Cardiac ventricle fibroblast (primary cell): ENCODE measurements around the gene TLX2. TPM values are rescaled to one million over a fixed set of nuclear protein-coding genes. Genes with fewer than 3 reads are reported as not detected.

Source experiments
- total RNA-seq: library from RNA; depleted of rRNA; stranded (reverse); fragments of >200 nt; gene quantifications from 2 replicates; pipeline ENCODE4 v1.2.3, GENCODE V29; 2015

The TLX2 gene
- total RNA-seq: not detected in 2 replicates

DNA sequence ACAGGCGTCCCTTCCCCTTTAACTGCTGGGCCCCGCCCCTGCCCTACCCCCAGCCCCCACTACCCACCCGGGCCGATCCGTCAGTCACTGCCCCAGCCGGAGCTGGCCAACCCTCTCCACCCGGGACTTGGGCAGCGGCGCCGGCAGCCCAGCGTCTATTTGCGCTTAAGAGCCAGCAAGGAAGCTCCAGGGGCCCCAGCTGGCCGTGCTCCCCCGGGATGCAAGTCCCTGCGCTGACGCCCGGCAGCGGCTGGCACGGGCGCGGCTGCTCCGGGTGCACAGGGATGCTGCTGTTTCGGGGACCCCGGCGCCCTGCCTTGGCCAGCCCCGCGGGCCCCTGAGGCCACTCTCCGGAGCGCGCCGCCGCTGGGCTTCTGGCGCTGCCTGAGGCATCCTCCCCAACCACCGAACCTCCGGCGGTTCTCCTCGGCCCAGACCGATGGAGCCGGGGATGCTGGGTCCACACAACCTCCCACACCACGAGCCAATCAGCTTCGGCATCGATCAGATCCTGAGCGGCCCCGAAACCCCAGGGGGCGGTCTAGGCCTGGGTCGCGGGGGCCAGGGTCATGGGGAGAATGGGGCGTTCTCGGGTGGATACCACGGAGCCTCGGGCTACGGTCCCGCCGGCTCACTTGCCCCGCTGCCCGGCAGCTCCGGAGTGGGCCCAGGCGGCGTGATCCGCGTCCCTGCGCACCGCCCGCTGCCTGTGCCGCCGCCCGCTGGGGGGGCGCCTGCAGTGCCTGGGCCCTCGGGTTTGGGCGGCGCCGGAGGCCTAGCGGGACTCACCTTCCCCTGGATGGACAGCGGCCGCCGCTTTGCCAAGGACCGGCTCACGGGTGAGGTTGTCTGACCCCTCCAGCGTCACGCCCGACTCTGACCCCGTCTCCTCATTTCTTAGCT lies at the start of gene TLX2:
Gene TLX2, plus strand, starts transcription at position 83 of the 903 bp plus-strand sequence. Its CDS starts 357 bp downstream, at position 440.

DNA sequence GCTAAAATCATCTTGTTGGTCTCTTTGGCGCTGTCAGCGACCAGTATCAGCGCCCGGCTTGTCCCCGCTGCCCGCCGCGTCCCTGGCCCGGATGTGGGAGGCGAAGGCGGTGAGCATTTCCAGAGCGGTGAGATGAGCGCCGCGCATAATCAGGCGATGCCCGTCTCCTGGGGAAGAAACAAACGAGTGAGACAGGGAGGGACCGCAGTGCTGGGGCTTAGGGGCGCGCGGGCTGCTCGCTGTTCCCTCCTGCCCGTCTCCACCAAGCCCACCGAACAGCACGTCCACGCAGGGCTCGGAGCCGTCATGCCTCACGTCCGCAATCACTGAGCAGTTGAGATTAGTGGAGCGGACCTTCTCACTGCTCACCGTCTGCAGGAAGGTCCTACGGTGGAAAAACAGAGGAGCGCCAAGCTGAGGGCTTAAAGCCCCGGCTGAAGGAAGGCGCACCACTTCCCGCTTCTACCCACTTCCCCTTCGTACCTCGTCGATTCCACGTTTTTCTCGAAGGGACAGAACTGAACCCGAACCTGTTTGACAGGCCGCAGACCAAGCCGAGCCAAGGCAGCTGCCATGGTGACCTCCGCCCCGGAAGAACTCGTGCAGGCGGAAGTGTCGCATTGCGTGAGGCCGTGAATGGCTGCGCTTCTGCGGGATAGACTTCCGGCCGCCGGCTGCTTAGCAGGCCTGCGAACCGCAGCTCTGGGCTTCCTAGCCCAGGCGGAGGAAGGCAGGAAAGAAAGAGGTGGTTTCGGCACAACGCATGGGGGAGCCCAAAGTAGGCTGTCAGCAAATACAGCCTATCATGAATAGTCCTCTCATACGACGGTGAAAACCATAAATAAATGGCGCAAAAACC lies 41.9 kb upstream of the TLX2 start, which contains the start of gene MRPL53:
Gene MRPL53, minus strand, starts transcription at position 595 of the 859 bp plus-strand sequence. Its CDS starts 20 bp downstream, at position 575.

DNA sequence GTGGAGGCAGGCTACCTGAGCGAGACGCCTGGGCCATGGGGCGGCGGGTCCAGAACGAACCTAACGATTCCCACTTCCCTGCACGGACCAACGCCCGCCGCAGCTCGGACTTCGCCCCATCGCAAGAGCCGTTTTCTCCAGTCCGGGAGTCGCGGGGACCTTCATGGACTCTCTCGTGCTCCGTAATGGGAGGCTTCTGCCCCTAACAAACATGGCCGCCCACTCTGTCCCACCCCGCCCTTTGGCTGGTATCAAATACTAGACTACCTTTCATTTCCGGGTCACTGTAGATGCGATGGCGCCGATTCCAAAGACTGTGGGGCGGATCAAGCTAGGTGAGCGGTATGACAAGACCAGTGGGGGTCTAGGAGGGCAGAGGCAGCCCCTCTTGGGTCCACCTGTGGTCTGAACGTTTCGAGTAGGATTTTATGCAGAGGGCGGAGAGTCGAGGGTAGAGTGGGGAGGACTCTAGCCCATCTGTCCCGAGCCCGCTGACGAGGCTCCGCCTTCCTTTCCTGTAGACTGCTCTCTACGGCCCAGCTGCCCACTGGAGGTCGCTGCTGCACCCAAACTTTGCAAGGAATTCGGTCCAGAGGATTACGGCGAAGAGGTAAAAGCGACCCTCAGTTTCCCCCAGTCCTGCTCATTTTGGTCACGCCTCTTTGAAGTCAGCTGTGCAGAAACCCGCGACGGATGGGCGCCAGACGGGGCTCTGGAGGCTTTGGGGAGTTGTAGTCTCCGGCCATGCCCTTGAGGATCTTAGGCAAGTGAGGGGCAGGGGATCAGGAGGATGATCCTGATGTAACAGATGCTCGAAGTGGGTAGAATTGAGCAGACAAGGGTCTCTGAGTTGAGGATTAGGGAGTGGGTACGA lies 31.2 kb upstream of the TLX2 start, which contains the start of the genes CCDC142 and TTC31:
Gene CCDC142, minus strand, starts transcription at position 198 of the 874 bp plus-strand sequence. Its CDS starts 161 bp downstream, at position 37.
Gene TTC31, plus strand, starts transcription at position 281 of the 874 bp plus-strand sequence. Its CDS starts 15 bp downstream, at position 296.

DNA sequence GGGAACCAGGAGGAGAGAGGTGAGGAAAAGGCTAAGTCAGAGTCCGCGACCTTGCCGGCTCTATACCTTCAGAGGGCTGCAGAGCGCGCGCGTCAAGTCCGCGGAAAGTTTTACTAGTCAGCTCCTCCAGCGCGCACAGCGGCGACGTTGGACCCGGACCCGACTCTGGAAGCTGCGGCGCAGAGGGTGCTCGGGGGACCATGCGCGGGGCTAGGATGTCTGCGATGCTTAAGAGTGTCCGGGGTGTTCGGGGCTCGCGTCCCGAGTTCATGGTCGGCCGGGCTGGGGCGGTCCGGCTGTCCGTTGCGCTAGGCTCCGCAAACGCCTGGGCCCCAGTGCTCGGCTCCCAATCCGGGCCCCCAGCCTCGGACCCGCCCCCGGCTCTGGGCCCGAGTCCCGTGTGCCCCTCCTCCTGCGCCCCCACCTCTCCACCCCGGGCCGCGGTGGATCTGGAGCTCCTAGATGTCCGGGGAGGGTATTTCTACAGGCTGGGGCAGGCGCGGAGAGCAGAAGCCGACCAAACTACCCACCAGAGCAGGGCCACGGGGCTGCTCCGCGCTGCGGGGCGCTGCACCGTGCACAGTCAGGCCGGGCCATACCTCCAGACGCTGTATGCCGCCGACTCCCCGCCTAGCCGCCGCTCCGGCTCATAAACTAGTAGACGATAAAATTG lies 14.8 kb upstream of the TLX2 start, which contains the start of gene LBX2:
Gene LBX2, minus strand, starts transcription at position 337 of the 673 bp plus-strand sequence. Its CDS starts 66 bp downstream, at position 271.

DNA sequence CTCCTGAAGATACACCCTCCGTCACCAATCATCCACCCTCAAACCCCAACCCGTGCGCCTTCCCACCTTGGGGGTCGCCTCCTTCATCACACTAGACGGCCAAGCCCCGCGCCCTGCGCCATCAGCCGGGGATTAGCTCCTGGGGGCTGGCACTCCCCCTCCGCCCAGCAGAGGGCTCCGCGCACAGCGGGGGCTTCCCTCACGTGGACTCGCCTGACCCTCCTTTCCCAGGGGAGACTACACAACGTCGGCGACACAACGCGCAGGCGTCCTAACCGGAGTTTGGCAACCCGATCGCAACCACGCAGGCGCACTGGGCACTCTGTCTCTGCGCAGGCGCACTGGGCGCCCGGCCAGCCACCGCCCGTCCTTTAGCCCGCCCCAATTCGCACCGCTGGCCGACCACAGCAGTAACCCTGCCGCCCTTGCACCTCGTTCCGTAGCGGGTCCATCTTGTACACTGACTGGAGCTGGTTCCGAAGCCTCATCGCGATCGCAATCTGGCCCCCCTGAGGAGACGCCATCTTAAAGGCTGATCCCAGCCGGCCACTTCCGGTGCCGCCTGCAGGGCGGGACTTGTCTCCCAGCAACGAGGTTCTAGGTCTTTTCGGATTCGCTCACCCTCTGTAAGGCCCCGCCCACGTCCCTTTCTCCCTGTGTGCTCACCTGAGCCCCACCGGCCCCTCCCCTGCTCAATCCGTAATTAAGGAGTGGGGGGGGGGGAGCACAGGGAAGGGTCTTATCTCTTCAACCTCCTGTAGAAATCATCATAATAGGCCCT lies 6.9 kb upstream of the TLX2 start, which contains the start of gene PCGF1:
Gene PCGF1, minus strand, starts transcription at position 551 of the 781 bp plus-strand sequence. Its CDS starts 27 bp downstream, at position 524.

DNA sequence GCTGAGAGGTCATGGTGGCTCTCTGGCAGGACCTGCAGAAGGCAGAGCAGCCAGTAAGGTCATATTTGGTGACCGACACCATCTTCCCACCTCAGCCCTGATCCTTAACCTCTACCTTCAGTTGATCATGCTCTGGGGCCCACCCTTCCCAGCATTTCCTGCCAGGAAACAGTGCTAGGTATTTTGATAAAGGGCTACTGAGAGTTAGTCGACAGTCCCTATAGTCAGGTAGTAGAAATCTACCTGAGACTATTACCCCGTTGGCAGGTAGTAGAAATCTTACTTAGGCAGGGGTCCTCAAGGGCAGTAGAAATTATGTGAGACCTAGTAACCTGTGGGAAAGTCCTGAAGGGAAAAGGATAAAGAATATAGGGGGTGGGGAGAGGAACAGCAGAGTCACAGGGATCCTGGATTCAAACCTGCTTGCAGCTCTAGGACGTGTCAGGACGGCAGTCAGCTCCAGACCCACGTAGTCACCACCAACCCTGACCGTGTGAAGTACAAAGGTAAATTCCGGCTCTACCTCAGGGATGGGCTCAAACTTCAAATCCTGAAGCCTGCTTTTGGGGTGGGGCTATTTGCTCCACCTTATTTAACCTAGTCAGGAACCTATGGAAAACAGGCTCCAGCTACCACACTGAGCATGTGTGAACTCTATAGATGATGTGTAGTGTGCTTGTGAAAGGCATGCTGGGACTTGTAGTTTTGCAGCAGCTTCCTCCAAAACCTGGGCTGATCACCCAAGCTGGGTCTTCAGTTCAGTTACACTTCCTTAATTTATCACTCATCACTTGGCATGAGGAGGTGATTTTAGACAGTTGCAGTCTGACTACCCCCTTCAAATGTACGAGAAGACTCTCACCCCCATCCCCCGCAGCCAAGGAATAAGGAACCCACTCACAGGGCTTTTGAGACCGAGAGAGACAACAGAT lies 11.7 kb downstream of the TLX2 start, which contains the start of gene DQX1:
Gene DQX1, minus strand, starts transcription at position 515 of the 932 bp plus-strand sequence. Its CDS starts 502 bp downstream, at position 13.

DNA sequence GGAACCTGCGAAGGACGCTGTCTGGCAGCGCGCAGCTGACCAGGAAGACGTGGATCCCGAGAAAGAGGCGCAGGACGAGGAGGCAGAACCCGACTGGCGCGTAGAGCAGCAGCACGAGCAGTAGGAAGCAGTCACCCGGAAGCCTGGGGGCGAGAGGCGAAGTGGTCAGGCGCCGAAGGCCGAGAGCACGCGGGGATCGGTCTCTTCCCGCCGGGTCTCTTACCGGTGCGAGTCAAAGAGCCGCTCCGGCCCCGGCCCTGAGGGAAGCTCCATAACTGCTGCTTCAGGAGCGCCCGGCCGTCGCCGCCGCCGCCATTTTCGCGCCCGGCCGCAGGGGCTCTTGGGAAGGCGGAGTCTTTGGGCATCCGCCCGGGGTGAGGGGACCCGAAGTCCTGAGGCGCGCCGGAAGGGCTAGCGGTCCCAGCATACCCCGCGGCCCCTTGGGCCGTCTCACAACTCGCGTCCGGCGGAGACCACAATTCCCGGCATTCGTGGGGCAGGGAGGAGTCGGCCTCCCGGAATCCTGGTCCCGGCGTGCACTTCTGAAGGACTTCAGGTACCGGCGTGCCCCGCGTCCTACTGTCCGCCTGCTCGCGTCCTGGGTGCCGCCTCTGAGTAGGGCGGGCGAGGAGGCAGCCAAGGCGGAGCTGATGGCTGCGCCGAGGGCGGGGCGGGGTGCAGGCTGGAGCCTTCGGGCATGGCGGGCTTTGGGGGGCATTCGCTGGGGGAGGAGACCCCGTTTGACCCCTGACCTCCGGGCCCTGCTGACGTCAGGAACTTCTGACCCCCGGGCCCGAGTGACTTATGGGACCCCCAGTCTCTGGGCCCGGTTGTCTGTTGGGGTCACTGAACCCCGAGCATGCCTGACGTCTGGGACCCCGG lies 15.3 kb downstream of the TLX2 start, which contains the start of the genes AUP1 and HTRA2:
Gene AUP1, minus strand, starts transcription at position 350 of the 882 bp plus-strand sequence. Its CDS starts 77 bp downstream, at position 273.
Gene HTRA2, plus strand, starts transcription at position 577 of the 882 bp plus-strand sequence. Its CDS starts 74 bp downstream, at position 651.

DNA sequence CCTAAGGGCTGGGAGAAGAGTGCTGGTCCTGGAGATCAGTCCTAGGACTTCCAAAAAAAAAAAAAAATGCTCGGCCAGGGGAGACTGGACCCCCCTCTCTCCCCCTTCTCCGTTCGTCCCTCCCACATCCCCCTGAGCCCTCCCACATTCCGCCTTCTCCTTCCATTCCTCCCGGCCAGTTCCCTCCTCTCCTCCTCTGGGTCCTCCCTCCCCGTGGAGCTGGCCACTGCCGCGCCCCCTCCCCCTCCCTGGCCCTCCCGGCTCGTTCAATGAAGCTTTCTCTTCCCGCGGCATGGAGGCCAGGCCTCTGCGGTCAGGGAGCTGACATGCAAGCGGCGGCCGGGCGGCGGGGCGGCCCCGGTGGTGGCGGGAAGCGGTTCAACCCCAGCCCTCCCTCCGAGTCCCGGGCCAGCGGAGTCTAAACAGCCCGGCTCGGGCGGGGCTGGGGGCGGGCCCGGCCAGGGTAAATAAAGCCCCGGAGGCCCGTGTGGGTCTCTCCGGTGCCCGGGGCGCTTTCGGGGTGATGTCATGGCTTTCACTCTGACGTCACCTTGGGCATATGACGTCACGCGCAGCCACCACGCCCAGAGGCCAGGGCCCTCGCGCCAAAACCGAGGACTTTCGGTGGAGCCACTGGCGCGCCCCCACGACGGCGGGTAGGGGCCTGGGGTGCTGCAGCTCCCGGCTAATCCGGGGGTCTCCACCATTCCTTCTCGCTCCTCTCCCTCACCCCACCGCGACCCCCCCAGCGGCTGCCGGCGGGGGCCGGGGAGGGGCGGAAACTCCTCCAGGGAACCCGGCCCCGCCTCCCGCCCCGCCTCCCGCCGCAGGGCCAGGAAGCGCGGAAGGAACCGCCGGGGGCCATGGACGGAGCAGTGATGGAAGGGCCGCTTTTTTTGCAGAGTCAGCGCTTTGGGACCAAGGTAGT lies 39.9 kb downstream of the TLX2 start, which contains the start of the genes DOK1 and LOXL3:
Gene DOK1, plus strand, starts transcription at position 829 of the 928 bp plus-strand sequence. Its CDS starts 35 bp downstream, at position 864.
Gene LOXL3, minus strand, starts transcription at position 51 of the 928 bp plus-strand sequence. CDS start 1,308 bp downstream, outside the sequence.

Other genes starting within 250 kb of the TLX2 start
- gene SLC4A5, start 171.0 kb upstream of the TLX2 start, total RNA-seq: 0.34 and 1.7 TPM in 2 replicates
- gene DCTN1, start 134.1 kb upstream of the TLX2 start, total RNA-seq: 83.1 and 101 TPM in 2 replicates
- gene C2orf81, start 92.8 kb upstream of the TLX2 start, total RNA-seq: 1.6 and 4.9 TPM in 2 replicates
- 19.8 and 20.9 TPM in 2 replicates for gene WDR54, start 92.7 kb upstream of the TLX2 start, total RNA-seq
- 10.4 and 13.9 TPM in 2 replicates for gene RTKN, start 72.5 kb upstream of the TLX2 start, total RNA-seq
- gene INO80B, start 59.4 kb upstream of the TLX2 start, total RNA-seq: 16.6 and 18.4 TPM in 2 replicates
- gene WBP1, start 56.0 kb upstream of the TLX2 start, total RNA-seq: 46.9 and 49.3 TPM in 2 replicates
- 41.9 and 45.2 TPM in 2 replicates for gene MOGS, start 49.1 kb upstream of the TLX2 start, total RNA-seq
- gene MRPL53, start 41.8 kb upstream of the TLX2 start, total RNA-seq: 17.1 and 46.9 TPM in 2 replicates
- 7.0 and 15.5 TPM in 2 replicates for gene CCDC142, start 31.5 kb upstream of the TLX2 start, total RNA-seq
- gene TTC31, start 31.4 kb upstream of the TLX2 start, total RNA-seq: 18.9 and 20.7 TPM in 2 replicates
- 3.2 TPM in 2 replicates for gene LBX2, start 14.8 kb upstream of the TLX2 start, total RNA-seq
- 8.9 and 13.4 TPM in 2 replicates for gene PCGF1, start 6.8 kb upstream of the TLX2 start, total RNA-seq
- gene DQX1, start 11.8 kb downstream of the TLX2 start, total RNA-seq: not detected in 2 replicates
- gene AUP1, start 15.3 kb downstream of the TLX2 start, total RNA-seq: 63.0 and 84.6 TPM in 2 replicates
- 14.9 and 21.3 TPM in 2 replicates for gene HTRA2, start 15.5 kb downstream of the TLX2 start, total RNA-seq
- 21.8 and 27.0 TPM in 2 replicates for gene LOXL3, start 39.5 kb downstream of the TLX2 start, total RNA-seq
- gene DOK1, start 40.3 kb downstream of the TLX2 start, total RNA-seq: 28.5 and 32.5 TPM in 2 replicates
- gene M1AP, start 133.9 kb downstream of the TLX2 start, total RNA-seq: 0.06 TPM in 1 of 2 replicates, not detected in the other
- gene SEMA4F, start 139.8 kb downstream of the TLX2 start, total RNA-seq: 3.6 and 4.5 TPM in 2 replicates